Loucy (cell line): ENCODE results near the gene DOCK3.

Source experiments
- H2AFZ ChIP-seq: fragments of 200-600 bp; sonication (generic); 2 replicates; pipeline ENCODE4 v1.6.0; 2016; ENCODE audit warnings: antibody characterized with exemption, mild to moderate bottlenecking, low read length, moderate library complexity
- H3F3A ChIP-seq: fragments of 200-600 bp; 2 replicates; pipeline ENCODE4 v1.6.0; 2016; ENCODE audit warnings: antibody characterized with exemption, low read depth, mild to moderate bottlenecking
- H3K27me3 ChIP-seq: fragments of 200-600 bp; sonication (generic); 2 replicates; pipeline ENCODE4 v1.6.1; 2014; ENCODE audit warnings: low read length, mild to moderate bottlenecking; ENCODE audit not compliant: insufficient read depth, poor library complexity, severe bottlenecking
- H3K36me3 ChIP-seq: fragments of 200-600 bp; sonication (generic); 2 replicates; pipeline ENCODE4 v1.6.1; 2016; ENCODE audit warnings: low read length; ENCODE audit not compliant: insufficient read depth
- H3K4me1 ChIP-seq: fragments of 200-600 bp; sonication (generic); 2 replicates; pipeline ENCODE4 v1.5.1; 2014; ENCODE audit warnings: low read length, mild to moderate bottlenecking; ENCODE audit not compliant: insufficient read depth, poor library complexity, severe bottlenecking
- H3K4me2 ChIP-seq: fragments of 200-600 bp; sonication (generic); 2 replicates; pipeline ENCODE4 v1.6.0; 2014; ENCODE audit warnings: antibody characterized with exemption, low read length, low read depth, mild to moderate bottlenecking; ENCODE audit not compliant: poor library complexity, severe bottlenecking
- H3K4me3 ChIP-seq: fragments of 200-600 bp; sonication (generic); 2 replicates; pipeline ENCODE4 v1.5.1; 2014; ENCODE audit warnings: low read length, mild to moderate bottlenecking, mixed read lengths; ENCODE audit not compliant: poor library complexity, severe bottlenecking
- H3K79me2 ChIP-seq: fragments of 200-600 bp; sonication (generic); 2 replicates; pipeline ENCODE4 v1.6.1; 2014; ENCODE audit warnings: low read length; ENCODE audit not compliant: insufficient read depth
- H3K9ac ChIP-seq: fragments of 200-600 bp; sonication (generic); 2 replicates; pipeline ENCODE4 v1.6.0; 2014; ENCODE audit warnings: mild to moderate bottlenecking, low read depth, low read length, moderate library complexity; ENCODE audit not compliant: poor library complexity, severe bottlenecking
- H3K9me2 ChIP-seq: fragments of 200-600 bp; sonication (generic); replicated peaks from 2 replicates; pipeline ENCODE4 v1.6.1; 2016; ENCODE audit warnings: low read depth, low read length, mixed read lengths
- H3K9me3 ChIP-seq: fragments of 200-600 bp; sonication (generic); 2 replicates; pipeline ENCODE4 v1.6.1; 2014; ENCODE audit warnings: mild to moderate bottlenecking, antibody characterized with exemption, low read length, low read depth; ENCODE audit not compliant: insufficient read depth
- H4K20me1 ChIP-seq: fragments of 200-600 bp; sonication (generic); 2 replicates; pipeline ENCODE4 v1.6.0; 2014; ENCODE audit warnings: antibody characterized with exemption, low read length, mild to moderate bottlenecking; ENCODE audit not compliant: insufficient read depth, poor library complexity, severe bottlenecking
- CTCF ChIP-seq: fragments of 200-600 bp; sonication (generic); conservative IDR thresholded peaks from 2 replicates; pipeline ENCODE4 v1.5.1; 2014; ENCODE audit warnings: mild to moderate bottlenecking, antibody characterized with exemption, low read length
- EZH2phosphoT487 ChIP-seq: fragments of 200-600 bp; IDR thresholded peaks from 2 replicates; pipeline ENCODE4 v1.6.1; 2018; ENCODE audit warnings: antibody characterized with exemption, mild to moderate bottlenecking, moderate library complexity, borderline replicate concordance

The DOCK3 gene

DNA sequence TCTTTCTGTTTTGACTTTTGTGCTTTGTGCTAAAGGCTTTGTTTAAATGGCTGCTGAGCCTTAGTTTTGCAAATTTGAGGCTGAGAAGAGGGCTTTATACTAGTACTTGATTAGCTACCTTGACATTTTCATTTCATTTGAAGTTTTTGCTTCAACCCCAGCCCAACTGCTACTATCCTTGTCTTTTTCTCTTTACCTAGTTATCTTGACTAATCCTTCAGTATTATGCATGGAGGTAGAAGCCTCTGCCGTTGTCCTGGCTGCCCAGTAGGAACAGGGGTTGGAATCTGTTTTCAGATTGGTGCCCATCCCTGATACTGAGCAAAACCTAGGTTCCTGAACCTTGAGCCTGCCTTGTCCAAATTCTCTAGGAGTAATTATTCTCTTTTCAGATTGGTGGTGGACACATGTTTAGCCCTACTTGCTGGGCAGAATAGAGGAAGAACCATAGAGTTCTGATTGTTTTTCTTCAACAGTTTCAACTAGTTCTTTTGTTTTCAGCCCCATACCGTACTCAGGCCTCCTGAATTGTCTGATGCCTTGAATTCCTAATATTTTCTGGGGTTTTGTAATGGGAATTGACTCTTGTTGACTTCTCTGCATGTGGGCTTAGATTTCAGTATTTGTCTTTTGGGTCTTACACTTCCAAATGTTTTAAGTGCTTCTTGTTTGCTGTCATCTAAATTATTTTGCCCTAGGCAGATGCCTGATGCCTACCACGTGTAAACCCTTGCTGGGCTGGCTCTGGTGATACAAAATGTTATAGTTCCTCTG, 143.2 kb downstream of the DOCK3 start:
- Histone ChIP-seq H2AFZ (no peak overlapping the region), H3K27me3 (no peaks in the 10 kb centered on the region), H3K9me2 (no peaks in the 10 kb centered on the region), H3K9ac (no peak overlapping the region), H3K9me3 (no peaks in the 10 kb centered on the region), H3K36me3 (no peaks in the 10 kb centered on the region), H3K4me1 (no peaks in the 10 kb centered on the region), H3K79me2 (no peaks in the 10 kb centered on the region), H3K4me2 (no peak overlapping the region), H4K20me1 (no peaks in the 10 kb centered on the region), H3F3A (no peaks in the 10 kb centered on the region), H3K4me3 (no peak overlapping the region)
- TF ChIP-seq EZH2phosphoT487 (no peak), CTCF (no peak)

GRCh38 chr3:50819882-50820281, 145.2 kb downstream of the DOCK3 start:
- Histone ChIP-seq H3K4me3 (no peak overlapping the region), H3K9ac (no peak overlapping the region), H3K79me2 (no peaks in the 10 kb centered on the region), H4K20me1 (no peaks in the 10 kb centered on the region), H3K9me2 (no peaks in the 10 kb centered on the region), H2AFZ (no peak overlapping the region), H3K27me3 (no peaks in the 10 kb centered on the region), H3K4me2 (no peak overlapping the region), H3K9me3 (no peaks in the 10 kb centered on the region), H3F3A (no peaks in the 10 kb centered on the region), H3K4me1 (no peaks in the 10 kb centered on the region), H3K36me3 (no peaks in the 10 kb centered on the region)
- no peak for TF ChIP-seq EZH2phosphoT487
- TF ChIP-seq CTCF = no peak

DNA sequence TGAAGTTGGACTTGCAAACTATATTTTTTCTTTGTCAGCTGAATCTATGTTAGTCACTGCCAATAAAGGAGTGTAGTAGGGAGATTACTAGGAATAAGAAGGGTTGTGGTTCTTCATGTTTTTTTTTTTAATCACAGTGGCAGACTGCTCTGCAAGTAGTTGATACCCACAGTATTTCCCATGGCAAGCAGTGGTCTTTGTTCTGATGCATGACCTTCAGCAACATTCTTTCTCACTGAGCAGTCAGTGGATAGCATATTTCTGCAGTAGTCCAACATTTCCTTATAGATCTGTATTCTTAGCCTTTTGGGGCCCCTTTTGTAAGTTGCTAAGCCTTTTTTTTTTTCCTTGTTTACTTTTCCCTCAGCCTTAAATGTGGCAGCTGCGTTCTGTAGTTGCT, 151.1 kb downstream of the DOCK3 start:
- no peak for TF ChIP-seq EZH2phosphoT487
- no peak for TF ChIP-seq CTCF
- no peaks in the 10 kb centered on the region for H3F3A ChIP-seq

More for the DNA sequence above, 151.1 kb downstream of the DOCK3 start:
- Histone ChIP-seq H3K9ac (no peak overlapping the region), H3K79me2 (no peaks in the 10 kb centered on the region), H4K20me1 (no peaks in the 10 kb centered on the region), H3K36me3 (no peaks in the 10 kb centered on the region), H2AFZ (no peak overlapping the region), H3K4me3 (no peak overlapping the region), H3K9me3 (no peaks in the 10 kb centered on the region), H3K27me3 (no peaks in the 10 kb centered on the region), H3K9me2 (no peaks in the 10 kb centered on the region), H3K4me2 (no peak overlapping the region), H3K4me1 (no peaks in the 10 kb centered on the region)
